NCI-H2029 (cell line): ENCODE measurements around the gene TNS1.

ENCODE experiments used
- DNase-seq: peaks from one replicate; lab custom pipeline; 2025; lab: John Stamatoyannopoulos, UW

Gene TNS1

GRCh38 chr2:217980036-217980435 is 22.8 kb downstream of the TNS1 start:
- DNase-seq = no peak

DNA sequence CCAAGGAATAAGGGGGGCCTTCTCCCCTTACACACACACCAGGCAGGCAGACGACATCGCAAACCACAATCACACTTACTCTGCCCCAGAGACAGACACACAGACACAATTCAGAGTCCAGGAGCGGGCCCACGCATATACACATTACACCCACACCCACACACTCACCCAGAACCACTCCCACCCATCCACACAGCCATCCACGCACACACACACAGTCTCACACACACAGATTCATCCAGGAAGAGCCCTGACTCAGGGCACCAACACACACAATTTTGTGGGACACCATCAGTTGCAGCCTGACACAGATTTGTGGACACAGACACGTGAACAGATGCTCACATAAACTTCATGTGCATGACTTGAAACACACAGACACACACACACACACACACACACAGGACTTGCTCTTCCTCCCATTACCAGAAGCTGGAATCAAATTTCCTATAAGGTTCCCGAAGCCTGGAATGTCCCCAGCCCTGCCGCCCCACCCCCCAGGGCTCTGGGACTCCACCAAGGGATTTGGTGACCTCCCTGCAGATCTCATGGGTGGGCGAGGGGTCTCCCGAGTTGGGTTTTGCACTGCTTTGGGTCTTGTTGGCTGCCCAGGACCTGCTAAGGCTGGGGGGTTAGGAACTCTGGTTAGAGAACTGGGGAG is 23.5 kb downstream of the TNS1 start:
- peak; percentile 15 for DNase-seq

GRCh38 chr2:217978536-217979150 is 24.2 kb downstream of the TNS1 start:
- no peak for DNase-seq

DNA sequence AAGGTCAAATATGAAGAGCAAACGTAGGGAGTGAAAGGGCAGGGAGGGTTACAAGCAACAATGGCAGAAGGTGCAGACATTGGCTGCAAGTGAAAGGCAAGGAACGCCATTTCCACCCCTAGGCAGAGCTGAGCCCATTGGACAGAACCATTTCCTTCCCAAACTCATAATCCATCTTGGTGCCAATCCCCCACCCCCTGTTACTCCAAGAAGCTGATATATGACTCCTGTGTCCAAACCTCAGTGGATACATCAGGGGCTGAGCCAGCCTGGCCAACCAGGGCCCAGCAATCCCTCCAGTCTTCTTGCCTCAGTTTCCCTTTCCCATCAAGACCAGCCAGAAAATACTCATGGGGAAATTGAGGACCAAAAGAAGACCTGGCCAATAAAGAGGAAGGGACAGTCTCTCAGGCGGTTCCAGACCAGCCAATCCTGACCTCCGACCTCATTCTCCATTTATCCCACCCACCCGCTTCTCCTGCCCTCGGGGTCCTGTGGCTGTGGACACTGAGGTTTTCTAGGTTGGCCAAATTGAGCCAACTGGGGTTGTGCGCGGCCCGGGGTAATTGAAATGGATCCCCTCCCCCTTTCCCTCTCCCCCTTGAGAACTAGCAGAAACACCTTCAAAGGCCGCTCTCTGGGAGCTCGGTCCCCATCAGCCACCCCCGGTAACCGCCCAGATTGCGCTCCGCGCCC is 24.8 kb downstream of the TNS1 start:
- no peak for DNase-seq

DNA sequence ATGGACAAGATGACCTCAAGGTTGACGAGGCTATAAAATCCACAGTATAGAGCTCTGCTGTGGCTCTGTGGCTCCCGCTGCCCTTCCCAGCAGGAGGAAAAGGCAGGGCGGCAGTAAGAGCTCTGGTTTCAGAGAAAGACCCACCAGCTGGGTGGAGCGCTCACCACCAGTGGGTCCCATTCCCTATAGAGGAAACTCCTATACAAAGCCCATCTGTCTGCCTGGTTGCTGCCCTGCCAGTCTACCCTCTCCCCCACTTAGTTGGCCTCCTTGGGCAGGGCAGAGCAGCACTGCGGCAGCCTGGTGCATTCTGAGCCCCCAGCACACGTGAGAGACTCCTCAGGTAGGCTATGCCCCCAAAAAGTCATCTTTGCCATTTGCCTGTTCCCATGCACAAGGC is 26.5 kb downstream of the TNS1 start:
- no peak for DNase-seq

- DNase-seq = no peak
Observed at GRCh38 chr2:217975626-217976025, 27.2 kb downstream of the TNS1 start.

DNA sequence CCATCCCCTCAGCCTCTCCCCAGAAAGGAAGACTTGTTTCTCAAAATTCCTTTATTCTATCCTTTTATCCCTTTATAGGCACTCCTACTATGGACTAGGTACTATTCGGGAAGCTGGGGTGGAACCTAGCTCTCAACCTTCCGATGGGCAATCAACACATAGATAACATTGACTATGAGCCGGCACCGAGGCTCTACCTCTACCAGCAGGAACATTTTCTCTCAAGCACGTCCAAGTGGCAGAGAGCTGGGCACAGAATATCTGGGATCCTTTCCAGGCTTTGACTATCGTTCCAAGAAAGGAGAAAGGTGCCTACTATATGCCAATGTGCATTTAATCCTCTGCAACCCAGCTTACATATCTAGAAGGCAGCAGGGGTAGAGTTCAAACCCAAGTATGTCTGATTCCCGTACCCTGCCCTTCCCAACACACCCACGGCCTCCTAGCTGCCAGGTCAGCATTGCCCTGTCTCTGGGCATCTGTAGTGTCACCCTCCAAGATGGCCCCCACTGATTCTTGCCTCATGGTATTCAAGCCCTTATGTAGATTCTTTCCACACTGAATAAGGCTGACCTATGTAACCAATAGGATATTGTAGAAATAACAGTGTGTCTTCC is 28.3 kb downstream of the TNS1 start:
- no peak for DNase-seq

GRCh38 chr2:217973008-217973787 is 29.6 kb downstream of the TNS1 start:
- no peak for DNase-seq

DNA sequence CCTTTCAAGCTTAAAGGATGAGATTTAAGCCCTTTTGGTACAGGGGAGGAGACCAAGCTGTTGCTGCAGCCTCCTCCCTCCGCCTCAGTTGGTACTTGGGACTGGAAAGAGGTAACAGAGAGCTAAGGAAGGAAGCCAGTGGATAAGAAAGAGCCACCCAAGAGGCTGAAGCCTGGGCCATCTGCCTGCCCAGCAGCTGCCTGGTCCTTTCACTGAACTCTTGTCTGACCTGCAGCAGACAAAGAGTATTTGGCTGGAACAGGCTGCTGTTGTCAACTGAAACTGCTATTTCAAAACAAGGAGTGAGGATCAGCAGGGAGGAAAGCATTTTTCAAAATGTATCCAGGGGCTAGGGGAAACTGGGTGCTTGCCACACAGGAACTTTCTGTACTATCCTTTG is 30.3 kb downstream of the TNS1 start:
- DNase-seq = no peak

DNA sequence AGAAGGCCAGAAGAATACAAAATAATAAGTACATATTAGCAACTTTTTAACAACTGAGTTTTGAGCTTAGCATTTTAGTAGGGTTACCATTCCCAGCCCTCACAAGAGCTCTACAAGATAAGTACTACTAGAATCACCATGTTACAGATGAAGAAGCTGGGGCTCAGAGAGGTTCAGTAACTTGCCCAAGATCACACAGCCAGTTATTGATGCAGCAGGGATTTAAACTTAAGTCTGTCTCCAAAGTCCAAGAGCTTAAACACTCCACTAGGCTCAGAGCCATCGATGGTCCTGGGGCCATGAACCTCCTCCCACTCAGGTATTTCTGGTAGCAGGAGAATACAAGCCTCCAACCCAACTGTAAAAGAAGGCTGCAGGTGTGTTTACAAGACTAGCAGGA is 30.8 kb downstream of the TNS1 start:
- DNase-seq = no peak

GRCh38 chr2:217971166-217971565 is 31.6 kb downstream of the TNS1 start:
- DNase-seq = no peak

DNA sequence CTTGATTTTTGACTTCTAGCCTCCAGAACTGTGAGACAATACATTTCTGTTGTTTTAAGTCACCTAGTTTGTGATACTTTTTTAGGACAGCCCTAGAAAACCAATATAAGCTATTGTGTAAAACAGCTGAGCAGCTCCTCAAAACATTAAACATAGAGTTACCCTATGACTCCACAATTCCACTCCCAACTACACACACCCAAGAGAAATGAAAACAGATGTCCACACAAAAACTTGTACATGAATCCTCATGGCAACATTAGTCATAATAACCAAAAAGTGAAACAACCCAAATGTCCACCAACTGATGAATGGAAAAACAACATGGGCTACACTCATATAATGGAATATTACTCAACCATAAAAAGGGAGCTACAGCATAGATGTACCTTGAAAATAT is 32.6 kb downstream of the TNS1 start:
- DNase-seq = no peak

GRCh38 chr2:217969588-217969987 is 33.2 kb downstream of the TNS1 start:
- DNase-seq = no peak

- DNase-seq = no peak
Observed at GRCh38 chr2:217968023-217968422, 34.8 kb downstream of the TNS1 start.

- DNase-seq = no peak
Observed at GRCh38 chr2:217966423-217967070, 36.2 kb downstream of the TNS1 start.

- DNase-seq = no peak
Observed at GRCh38 chr2:217964275-217965161, 38.3 kb downstream of the TNS1 start.

DNA sequence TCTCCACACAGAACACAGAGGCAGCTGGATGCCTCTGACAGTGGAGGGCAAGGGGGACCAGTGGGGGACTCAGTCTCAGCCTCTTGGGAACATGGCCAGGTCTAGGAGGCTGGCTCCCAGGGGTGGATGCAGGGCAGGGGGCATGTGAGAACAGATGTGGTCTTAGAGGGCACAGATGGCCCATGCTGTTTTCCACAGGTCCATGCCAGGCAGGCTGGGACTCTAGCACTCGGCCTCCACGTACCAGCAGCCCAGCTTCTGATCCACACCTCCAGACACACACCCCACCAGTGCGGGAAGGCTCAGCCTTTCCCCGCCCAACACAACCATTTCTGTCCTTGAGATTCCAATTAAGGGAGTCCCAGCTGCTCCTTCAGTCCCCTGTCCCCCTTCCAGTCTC is 42.4 kb downstream of the TNS1 start:
- DNase-seq = no peak

DNA sequence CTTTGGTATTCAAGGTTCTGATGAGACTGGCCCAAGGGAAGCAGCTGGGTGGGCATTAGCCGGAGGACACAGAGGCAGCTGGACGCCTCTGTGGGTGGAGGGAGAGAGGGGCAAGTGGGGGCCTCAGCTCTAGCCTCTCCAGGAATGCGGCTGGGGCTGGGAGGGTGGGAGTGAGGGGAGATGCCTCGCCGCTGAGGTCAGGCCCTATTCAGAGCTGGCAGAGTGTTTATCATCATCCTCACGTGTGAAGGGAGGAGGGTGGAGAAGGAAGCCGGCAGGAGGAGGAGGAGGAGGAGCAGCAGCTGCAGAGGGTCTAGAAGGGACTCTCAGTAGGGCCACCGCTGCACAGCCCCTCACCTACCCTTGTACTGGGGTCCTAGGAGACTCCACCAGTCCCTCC is 43.1 kb downstream of the TNS1 start:
- no peak for DNase-seq

DNA sequence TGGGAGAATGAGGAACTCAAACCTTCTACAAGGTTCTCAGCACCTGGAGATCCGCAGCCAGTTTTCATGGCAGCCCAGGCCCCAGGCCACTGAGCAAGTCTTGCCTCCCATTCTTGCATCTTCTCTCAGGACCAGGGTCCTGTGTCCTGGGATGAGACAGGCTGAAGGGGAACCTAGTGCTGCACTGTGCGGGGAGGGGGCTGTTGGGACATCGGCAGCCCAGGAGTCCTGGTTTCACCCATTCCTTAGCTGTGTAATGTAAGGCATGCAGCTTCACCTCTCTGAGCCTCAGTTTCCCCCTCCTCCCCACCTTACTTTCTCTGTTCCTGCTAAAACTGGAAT is 43.9 kb downstream of the TNS1 start:
- no peak for DNase-seq

GRCh38 chr2:217958206-217958883 is 44.5 kb downstream of the TNS1 start:
- no peak for DNase-seq
